Sciatic nerve (tissue), 2 donors: Measurements from ENCODE around the gene KCNH8. TPM values are rescaled to one million over a fixed set of nuclear protein-coding genes. Genes with fewer than 3 reads are reported as not detected.

ENCODE experiments used
- ATAC-seq: fragments of 200-7000 bp; cut with Tn5 transposase; one replicate; pipeline ENCODE4 v1.9.1; 2020; ENCODE audit warnings: mild to moderate bottlenecking, moderate library complexity
- DNase-seq: peaks from one replicate; pipeline ENCODE4 v3.0.0-alpha.2; 2020; ENCODE audit warnings: low spot score
- intact Hi-C: fragments of 100-400 bp; cut with DNase I; formaldehyde crosslinking; loops from one replicate; pipeline ENCODE4 v1.14.2; 2022
- microRNA-seq: library from miRNA; unstranded; fragments of <30 nt; microRNA quantifications from one replicate; pipeline ENCODE4 v1.2.0, GENCODE V29; 2020
- total RNA-seq: library from RNA; stranded (reverse); fragmentation: NEBNext Ultra II Directional; extraction: Animal tissue kit (Norgen Biotek cat#: 25700); gene quantifications from one replicate; pipeline ENCODE4 v1.2.1, GENCODE V29; 2021
- donor health status: DM: no; HTN: no; CAD: no.
- donor health status: DM: no; HTN: no; CAD: no.

Gene KCNH8
- total RNA-seq, 1 donor from 2014 or later: 2.1 TPM

DNA sequence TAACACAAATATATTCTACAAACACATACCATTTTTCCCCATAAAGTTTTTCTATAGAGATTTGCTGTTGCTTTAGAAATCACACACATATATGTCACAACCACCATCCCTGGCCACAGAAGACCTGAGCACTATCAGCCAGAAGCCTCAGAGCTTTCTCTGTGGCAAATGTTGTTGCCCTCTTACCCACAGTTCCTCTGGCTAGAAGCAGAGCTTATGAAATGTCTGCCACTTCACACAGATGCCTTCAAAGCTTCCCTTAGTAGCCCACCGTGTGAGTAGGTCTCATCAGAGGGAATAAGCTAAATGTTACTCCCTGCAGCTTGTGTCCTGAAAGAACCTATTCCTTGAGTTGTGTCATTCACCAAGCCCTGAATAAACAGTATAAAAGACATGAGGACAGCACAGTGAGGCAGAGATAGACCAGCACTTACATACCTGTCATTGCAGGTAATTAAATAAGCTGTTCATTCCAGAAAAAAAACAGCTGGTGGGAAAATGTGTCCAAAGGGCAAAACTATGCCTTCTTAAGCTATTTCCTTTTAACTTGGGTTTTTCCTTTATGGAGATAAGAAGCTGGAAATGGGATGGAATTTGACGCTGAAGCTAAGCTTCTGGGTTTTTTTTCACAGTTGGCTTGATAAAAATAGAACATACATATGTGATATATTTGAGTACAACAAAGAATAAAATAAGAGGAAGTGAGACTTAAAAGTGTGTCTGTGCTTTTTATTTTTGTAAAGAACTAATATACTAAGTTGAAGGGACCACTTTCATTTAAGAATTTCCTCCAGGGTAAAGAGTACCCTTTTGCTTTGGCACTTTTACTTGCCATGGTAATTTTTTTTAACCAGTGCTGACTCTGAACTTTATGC lies 391.4 kb downstream of the KCNH8 start:
- no peak for ATAC-seq
- no peak for DNase-seq
- intact Hi-C loops: no loop called here

DNA sequence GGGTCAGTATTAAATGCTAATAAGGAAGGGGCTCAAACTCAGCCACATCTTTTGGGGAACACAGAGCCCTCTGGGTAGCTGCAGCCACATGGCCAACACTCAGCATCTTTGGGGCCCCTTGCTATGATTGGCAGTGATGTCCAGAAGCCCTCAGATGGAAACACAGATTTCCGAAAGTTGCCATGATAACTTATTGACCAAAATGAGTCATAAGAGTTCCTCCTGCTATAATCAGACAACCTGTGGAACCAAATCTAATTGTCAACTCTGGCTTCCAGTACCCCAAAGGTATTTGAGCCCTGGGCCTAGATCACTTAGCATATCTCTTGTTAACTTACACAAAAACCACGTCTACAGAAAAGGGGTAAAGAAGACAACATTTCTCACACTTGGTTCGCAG lies 392.2 kb downstream of the KCNH8 start:
- ATAC-seq (no peak), DNase-seq (no peak)
- intact Hi-C loops: no loop called here

DNA sequence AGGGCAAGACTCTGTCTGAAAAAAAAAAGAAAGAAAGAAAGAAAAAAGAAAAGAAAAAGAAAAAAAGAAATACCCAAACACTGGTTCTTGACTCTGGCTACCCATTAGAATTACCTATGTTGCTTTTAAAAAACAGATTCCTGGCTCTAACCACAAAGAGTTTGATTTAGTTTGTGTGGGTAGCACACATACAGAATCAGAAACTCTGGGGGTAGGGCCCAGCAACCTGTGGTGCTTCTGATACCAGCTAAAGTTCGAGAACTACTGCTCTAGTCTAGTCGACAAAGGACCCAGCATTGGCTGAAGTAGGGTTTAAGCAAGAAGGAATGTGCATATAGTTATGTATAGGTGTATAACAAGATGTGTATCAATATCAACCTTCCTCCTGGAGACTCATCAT lies 393.0 kb downstream of the KCNH8 start:
- ATAC-seq: no peak
- DNase-seq: no peak
- intact Hi-C loops: no loop called here

DNA sequence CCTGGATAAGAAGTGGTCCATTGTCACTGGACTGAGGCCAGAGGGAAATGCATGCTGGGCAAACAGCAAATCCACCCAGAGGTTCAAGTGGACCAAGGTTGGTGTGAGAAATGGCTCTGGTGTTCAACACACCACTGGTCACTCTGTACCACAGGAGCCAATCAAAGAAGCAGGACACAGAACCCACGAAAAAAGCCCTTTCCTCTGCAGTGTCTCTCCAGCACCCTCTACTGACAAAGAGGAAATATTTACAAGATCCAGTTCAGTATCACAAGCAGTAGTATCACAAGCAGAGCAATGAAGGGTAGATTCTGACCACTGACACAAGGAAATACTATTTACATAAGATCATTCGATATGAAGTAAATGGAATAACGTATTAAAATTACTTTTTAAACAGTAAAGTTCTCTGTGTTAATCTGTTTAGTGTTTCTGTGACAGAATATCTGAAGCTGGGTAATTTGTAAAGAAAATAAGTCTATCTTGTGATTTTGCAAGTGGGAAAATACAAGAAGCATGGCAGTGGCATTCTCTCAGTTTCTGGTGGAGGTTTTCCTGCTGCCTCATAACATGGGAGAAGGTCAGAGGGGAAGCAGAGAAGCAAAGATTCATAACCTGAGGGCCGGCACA lies 395.0 kb downstream of the KCNH8 start:
- ATAC-seq: no peak

DNA sequence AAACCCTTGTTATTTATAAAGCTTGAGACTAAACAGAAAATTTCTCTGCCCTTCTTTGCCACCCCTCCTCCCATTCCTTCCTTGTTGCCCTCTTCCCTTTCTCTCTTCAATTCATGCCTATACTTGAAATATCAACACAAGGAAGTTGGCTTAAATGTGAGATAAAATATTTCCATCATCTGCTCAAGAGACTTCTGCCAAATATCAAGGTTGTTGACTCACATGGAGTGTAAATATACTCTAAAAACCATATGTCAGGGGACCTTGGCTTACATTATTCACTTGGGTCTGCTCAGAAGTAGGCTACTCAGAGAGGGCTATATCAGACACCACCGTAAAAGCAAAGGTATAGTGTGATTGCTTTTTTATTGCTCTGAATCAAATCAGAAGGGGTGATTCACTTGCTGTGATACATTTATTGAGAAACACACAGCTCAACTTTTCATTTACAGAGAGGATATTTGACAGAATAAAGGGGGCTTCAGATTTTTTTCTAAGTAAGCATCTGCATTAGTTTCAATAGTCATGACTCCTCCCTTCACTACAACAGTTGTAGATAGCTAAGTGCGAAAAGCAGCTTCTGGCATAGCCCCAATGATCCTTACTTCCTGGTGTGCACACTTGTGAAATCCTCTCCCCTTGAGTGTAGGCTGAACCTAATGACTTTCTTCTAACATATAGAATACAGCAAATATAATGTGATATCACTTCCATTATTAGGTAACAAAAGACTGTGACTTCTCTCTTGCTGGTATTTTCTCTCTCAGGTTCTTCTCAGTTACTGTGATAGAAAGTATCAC lies 399.6 kb downstream of the KCNH8 start:
- no peak for DNase-seq
- no peak for ATAC-seq
- intact Hi-C loops: no loop called here

More for the DNA sequence above, 395.0 kb downstream of the KCNH8 start:
- intact Hi-C loops: no loop called here
- DNase-seq: no peak

DNA sequence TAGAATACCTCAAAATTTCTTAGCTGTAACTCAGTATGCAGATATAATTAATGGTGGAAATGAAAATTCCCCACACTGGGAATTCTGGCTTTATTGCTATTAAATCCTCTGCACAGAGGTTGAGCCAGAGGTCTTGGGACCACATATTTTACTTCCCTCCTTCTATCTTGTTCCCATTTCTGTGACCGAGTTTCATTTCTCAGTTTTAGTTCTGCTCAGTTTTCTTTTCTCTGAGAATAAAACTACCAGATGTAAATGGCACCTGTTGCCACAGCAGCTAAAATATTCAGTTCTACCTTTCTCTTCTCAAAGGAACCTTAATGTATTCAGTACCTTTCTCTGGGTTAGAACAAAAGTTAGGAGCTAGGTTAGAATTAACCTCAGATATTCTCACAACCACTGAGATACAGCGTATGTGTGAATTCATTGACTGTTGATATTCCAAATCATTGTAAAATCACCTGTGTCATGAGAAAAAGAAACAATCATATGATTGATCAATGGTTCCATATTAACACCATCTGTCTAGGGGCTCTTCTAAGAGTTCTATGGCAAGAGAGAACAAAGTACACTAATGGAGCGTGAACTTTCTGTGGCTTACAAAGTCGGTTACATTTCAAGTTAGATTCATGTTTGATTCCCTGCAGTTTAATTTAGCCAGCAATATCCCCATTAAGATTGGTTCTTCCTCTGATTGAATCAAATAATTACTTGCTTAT lies 411.6 kb downstream of the KCNH8 start:
- intact Hi-C loops: no loop called here
- no peak for ATAC-seq
- no peak for DNase-seq

DNA sequence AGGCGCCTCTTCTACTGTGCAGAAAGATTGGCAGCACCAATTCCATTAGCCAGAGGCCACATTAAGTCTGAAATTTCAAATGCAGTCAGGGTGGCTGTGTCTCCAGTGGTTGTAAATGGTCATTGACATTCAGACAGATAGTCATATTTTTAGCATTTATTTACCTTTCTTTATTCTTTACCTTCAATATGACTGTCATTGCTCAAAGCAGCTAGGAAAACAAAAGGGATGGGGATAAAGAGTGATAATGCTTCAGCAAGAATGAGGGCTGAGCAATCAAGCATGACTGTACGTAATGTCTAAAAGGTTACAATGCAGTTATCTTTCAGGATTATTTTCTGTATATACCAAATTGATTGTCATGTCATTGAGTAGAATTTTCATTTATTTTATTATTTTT lies 425.3 kb downstream of the KCNH8 start:
- intact Hi-C loops: no loop called here

DNA sequence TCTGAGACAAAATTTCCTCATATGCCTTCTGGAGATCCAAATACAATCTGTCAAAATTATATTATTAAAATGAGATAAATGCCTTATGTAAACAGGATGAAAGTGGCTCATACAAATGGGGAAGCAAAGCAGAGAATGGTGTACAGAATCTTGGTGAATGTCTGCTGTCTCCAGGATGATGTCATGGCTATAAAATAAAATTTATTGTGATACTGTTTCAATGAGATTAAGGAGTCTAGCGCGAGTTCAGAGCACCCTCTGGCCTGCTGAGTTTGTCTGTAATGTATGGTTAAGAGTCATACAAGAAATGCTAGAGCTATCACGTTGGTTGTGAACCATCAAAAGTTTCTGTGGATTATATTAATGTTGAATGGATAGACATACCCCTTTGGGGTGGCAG lies 426.0 kb downstream of the KCNH8 start:
- no peak for ATAC-seq
- DNase-seq: no peak
- intact Hi-C loops: no loop called here

More for the DNA sequence above, 425.3 kb downstream of the KCNH8 start:
- ATAC-seq (no peak), DNase-seq (no peak)

DNA sequence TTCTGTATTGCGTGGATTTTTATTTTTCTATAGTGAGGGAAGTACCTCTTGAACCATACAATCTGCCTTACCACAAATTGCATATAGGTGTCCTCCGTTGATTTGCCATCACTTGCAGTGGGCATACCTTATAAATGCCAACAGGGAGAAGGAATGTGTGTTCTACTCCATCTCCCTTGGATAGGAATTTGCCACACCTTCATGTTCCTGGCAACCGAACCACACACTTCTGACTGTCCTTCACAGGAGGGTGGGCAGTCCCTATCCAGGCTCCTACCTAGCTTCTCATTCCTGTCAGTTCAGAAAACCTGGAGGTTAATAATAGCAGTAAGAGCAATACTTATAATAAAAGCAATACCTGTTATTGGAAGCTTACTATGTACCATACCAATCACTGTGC lies 428.0 kb downstream of the KCNH8 start:
- intact Hi-C loops: no loop called here
- no peak for DNase-seq
- ATAC-seq: no peak

Small RNA genes lying within 50 kb of the gene (microRNA-seq; reads per million reads assigned to microRNA genes)
- gene MIR4791: not detected
